ENCODE results near the gene UBE4A. TPM values are rescaled to one million over a fixed set of nuclear protein-coding genes. Genes with fewer than 3 reads are reported as not detected.

Gene UBE4A
- total and polyA plus RNA-seq, 9 of the 15 experiments (the other 6 are each of a cell fraction or from before 2014, with no cell fraction given), result 13.5 to 45.2 (median 26.8) TPM

GRCh38 chr11:118401151-118401879 is 41.9 kb downstream of the UBE4A start, which contains the start of gene ATP5MG (continued):
- TF ChIP-seq ASH1L (IDR thresholded peaks at IDR 0.05; ENCODE audit: borderline replicate concordance, low read depth, partially characterized antibody) (no peak), TEAD2 (tag; IDR thresholded peaks at IDR 0.05) (no peak), HCFC1 (IDR thresholded peaks at IDR 0.05; ENCODE audit: low read depth, low read length) (peak; percentile 53), LEF1 (IDR thresholded peaks at IDR 0.05) (no peak), TAL1 (IDR thresholded peaks at IDR 0.05) (peak; percentile 43; the same call in 1 of the 2 replicates), RBM25 (IDR thresholded peaks at IDR 0.05; ENCODE audit: low read depth, low read length, severe bottlenecking) (no peak), NCOA6 (IDR thresholded peaks at IDR 0.05) (no peak), MEIS2 (IDR thresholded peaks at IDR 0.05; ENCODE audit: partially characterized antibody) (peak; percentile 46), NBN (IDR thresholded peaks at IDR 0.05; ENCODE audit: low read depth) (0 out of 2 replicates have a peak, but pooled peaks have one; percentile 20), MBD2 (IDR thresholded peaks at IDR 0.05; ENCODE audit: borderline replicate concordance, low read depth) (peak; percentile 57; the same call in 1 of the 2 replicates), ZBTB40 (IDR thresholded peaks at IDR 0.05) (peak; percentile 17; the same call in 1 of the 2 replicates), ZBTB40 (CRISPR knock-in tag; IDR thresholded peaks at IDR 0.05) (no peak), BMI1 (IDR thresholded peaks at IDR 0.05; ENCODE audit: low read length) (no peak), WHSC1 (IDR thresholded peaks at IDR 0.05; ENCODE audit: low read length) (no peak), E2F1 (CRISPR knock-in tag; IDR thresholded peaks at IDR 0.05) (no peak), ZNF140 (CRISPR knock-in tag; IDR thresholded peaks at IDR 0.05) (no peak), CTCFL (IDR thresholded peaks at IDR 0.05; ENCODE audit: borderline replicate concordance, insufficient read depth, low read depth, low read length, poor library complexity, severe bottlenecking) (no peak)

All from K562 (cell line).